ENCODE data around the gene GPR45.

DNA sequence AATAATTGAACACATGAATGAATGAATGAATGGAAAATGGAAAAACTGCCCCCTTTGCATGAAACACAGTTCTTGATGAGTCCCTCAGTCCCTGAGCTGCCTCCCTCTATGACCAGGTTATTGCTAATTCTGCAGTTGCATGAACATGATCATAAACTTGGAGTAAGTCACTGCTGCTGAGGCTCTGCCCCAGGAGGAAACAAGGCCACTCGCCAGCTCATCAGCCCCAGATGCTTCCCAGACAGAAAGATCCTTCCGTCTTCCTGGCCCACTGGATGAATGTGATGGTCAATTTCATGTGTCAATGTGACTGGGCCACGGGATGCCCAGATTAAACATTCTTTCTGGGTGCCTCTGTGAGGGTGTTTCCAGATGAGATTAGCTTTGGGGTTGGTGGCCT, 16.4 kb downstream of the GPR45 start:
- TF ChIP-seq, protein P1, sequence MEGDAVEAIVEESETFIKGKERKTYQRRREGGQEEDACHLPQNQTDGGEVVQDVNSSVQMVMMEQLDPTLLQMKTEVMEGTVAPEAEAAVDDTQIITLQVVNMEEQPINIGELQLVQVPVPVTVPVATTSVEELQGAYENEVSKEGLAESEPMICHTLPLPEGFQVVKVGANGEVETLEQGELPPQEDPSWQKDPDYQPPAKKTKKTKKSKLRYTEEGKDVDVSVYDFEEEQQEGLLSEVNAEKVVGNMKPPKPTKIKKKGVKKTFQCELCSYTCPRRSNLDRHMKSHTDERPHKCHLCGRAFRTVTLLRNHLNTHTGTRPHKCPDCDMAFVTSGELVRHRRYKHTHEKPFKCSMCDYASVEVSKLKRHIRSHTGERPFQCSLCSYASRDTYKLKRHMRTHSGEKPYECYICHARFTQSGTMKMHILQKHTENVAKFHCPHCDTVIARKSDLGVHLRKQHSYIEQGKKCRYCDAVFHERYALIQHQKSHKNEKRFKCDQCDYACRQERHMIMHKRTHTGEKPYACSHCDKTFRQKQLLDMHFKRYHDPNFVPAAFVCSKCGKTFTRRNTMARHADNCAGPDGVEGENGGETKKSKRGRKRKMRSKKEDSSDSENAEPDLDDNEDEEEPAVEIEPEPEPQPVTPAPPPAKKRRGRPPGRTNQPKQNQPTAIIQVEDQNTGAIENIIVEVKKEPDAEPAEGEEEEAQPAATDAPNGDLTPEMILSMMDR (conservative IDR thresholded peaks at IDR 0.05 in 1 of 2, IDR thresholded peaks at IDR 0.05 in 1 of 2; ENCODE audit: extremely low read depth in 1 of 2, insufficient read depth in 1 of 2, low read depth in 1 of 2, low read length in 2 of 2) = no peak
- no peak for TF ChIP-seq EZH2 (IDR thresholded peaks at IDR 0.05; ENCODE audit: borderline replicate concordance, low read length)
